Neutrophil (primary cell): ENCODE measurements around the gene TMX2.

ENCODE experiments used
- H3K27ac ChIP-seq: fragments of 200-600 bp; sonication (generic); 2 replicates; pipeline ENCODE4 v1.5.1; 2016; ENCODE audit warnings: mild to moderate bottlenecking, moderate library complexity
- H3K27me3 ChIP-seq: fragments of 200-600 bp; sonication (generic); 2 replicates; pipeline ENCODE4 v1.6.0; 2016; ENCODE audit warnings: mild to moderate bottlenecking
- H3K36me3 ChIP-seq: fragments of 200-600 bp; sonication (generic); 2 replicates; pipeline ENCODE4 v1.5.1; 2017
- H3K4me1 ChIP-seq, 2 experiments: fragments of 200-600 bp in 1 of 2; sonication (generic) in 1 of 2; 1 replicate in 1 of 2; 2 replicates in 1 of 2; pipeline versions ENCODE4 v1.5.1 to v1.6.1; 2013 to 2016; ENCODE audit warnings: low read depth in 1 of 2, low read length in 1 of 2, mild to moderate bottlenecking in 1 of 2, moderate library complexity in 1 of 2; ENCODE audit not compliant: control insufficient read depth in 1 of 2, insufficient read depth in 1 of 2
- H3K4me3 ChIP-seq, 2 experiments: fragments of 200-600 bp in 1 of 2; sonication (generic) in 1 of 2; 1 replicate in 1 of 2; 2 replicates in 1 of 2; pipeline ENCODE4 v1.5.1; 2013 to 2016; ENCODE audit warnings: low read depth in 1 of 2, low read length in 1 of 2, mild to moderate bottlenecking in 1 of 2, moderate library complexity in 1 of 2
- H3K9me3 ChIP-seq: fragments of 200-600 bp; sonication (generic); 2 replicates; pipeline ENCODE4 v1.5.1; 2016
- CTCF ChIP-seq: fragments of 200-600 bp; sonication (generic); IDR thresholded peaks from 2 replicates; pipeline ENCODE4 v1.5.1; 2016; ENCODE audit warnings: antibody characterized with exemption

The TMX2 gene, protein sequence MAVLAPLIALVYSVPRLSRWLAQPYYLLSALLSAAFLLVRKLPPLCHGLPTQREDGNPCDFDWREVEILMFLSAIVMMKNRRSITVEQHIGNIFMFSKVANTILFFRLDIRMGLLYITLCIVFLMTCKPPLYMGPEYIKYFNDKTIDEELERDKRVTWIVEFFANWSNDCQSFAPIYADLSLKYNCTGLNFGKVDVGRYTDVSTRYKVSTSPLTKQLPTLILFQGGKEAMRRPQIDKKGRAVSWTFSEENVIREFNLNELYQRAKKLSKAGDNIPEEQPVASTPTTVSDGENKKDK

GRCh38 chr11:57712256-57713150 lies at the start of gene TMX2:
Gene TMX2, plus strand, starts transcription at chr11:57712593. Its CDS starts 26 bp downstream, at chr11:57712619.
- peak within 1 kb of the TSS; percentile 90 to 99 for H3K4me3 ChIP-seq
- H3K36me3 ChIP-seq, result no peaks in the 10 kb centered on the region
- peak within 1 kb of the TSS; percentile 94 for H3K27ac ChIP-seq
- no peak for TF ChIP-seq CTCF
- no peaks in the 10 kb centered on the region for H3K27me3 ChIP-seq
- no peaks in the 10 kb centered on the region for H3K9me3 ChIP-seq
- peaks cover 22 to 24% of the 10 kb centered on the region in 2 experiments for H3K4me1 ChIP-seq

DNA sequence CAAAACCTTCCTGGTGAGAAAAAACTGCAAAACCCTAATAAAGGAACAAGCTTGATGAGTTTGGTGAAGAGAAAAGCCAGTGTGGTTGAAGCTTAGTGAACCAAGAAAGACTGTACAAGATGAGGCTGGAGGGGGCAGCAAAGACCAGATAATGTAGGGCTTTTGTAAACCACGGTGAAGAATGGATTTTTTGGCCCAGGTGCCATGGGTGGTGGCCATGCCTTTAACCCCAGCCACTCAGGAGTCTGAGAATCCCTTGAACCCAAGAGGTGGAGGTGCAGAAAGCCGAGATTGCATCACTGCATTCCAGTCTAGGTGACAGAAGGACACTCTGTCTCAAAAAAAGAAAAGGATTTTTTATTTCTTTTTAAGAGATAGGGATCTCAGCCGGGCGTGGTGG lies 49.5 kb upstream of the TMX2 start:
- TF ChIP-seq CTCF, result no peak
- H3K36me3 ChIP-seq, result peaks cover 36% of the 10 kb centered on the region

DNA sequence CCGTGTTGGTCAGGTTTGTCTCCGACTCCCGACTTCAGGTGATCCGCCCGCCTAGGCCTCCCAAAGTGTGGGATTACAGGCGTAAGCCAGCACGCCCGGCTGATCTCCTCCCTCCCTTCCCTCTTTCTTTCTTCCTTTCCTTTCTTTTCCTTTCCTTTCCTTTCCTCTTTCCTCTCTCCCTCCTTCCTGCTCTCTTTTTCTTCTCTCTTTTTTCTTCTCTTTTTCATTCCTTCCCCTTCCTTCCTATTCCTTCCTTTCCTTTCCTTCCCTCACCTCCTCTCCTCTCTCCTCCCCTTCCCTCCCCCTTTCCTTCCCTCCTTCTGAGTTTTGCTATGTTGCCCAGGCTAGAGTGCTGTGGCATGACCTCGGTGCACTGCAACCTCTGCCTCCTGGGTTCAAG lies 48.4 kb upstream of the TMX2 start:
- peaks cover 18 to 21% of the 10 kb centered on the region in 2 experiments for H3K4me1 ChIP-seq
- H3K4me3 ChIP-seq, result no peak overlapping the region
- H3K27ac ChIP-seq, result no peak overlapping the region
- TF ChIP-seq CTCF, result no peak
- H3K9me3 ChIP-seq, result no peaks in the 10 kb centered on the region
- H3K27me3 ChIP-seq, result no peaks in the 10 kb centered on the region
- peaks cover 36% of the 10 kb centered on the region for H3K36me3 ChIP-seq

More for the DNA sequence above, 49.5 kb upstream of the TMX2 start:
- Histone ChIP-seq H3K9me3 (no peaks in the 10 kb centered on the region), H3K4me3 (no peak overlapping the region), H3K27ac (no peak overlapping the region), H3K4me1 (peaks cover 20 to 22% of the 10 kb centered on the region in 2 experiments), H3K27me3 (no peaks in the 10 kb centered on the region)

DNA sequence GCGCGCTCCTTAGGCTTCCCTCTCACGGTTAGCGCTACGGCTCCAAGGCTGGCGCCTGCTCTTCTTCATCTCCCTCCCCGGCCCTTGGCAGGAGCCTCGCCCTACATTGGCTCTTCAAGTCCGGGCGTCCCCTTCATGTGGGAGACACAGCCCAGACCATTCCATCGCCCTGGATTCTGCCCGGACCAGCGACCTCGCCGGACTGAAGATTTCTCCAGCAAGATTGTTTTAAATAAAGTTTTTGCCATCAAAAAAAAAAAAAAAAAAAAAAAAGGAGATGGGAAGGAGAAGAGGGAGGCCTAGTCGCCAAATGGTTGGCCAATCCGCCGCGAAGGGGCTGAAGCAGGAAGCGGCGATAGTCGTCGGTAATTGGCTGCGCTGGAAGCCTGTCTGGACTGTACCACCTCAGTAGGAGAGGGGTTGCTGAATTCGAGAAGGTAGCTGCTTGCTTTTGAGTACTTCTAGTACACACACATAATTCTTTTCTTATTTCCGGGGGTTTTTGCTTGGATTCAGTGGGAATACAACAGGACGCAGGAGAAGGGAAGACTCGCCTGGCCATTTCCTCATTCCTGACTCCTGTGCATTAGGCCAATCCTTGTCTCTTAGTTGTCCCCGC lies 45.2 kb upstream of the TMX2 start:
- Histone ChIP-seq H3K4me3 (peak overlapping the region; percentile 67 to 99), H3K27ac (peak overlapping the region; percentile 99), H3K4me1 (peaks cover 26 to 35% of the 10 kb centered on the region in 2 experiments), H3K27me3 (no peaks in the 10 kb centered on the region), H3K9me3 (no peaks in the 10 kb centered on the region), H3K36me3 (peaks cover 9% of the 10 kb centered on the region)
- TF ChIP-seq CTCF, result no peak

DNA sequence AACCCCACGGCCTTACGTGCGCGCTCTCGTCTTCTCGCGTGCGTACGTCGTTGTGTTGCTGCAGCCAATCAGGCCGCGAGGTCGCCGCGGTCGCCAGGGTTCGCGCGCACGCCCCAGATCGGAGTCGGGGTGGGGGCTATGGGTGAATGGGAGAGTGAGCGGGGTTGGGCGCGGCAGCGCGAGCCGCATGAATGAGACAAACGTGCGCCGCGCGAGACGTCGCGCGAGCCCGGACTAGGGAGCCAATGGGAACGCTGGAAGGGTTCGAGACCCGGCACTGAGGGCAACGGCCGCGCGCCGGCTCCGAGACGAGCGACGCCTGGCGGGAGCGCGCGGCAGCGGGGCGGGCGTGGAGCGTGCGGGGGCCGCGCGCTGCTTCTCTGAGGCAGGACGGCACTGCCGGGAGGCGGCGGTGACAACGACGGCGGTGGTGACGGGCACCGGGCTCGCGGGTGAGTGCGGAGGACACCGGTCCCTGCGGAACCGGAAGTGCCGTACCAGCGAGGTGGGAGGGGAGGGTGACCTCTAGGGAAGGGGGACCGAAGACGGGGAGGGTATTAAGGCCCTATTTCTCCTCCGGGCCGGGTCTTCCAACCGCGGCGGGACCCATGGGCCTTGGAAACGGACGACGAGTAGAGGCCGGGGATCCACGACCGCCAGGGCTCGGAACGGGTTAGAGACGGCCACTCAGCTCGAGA lies 44.5 kb upstream of the TMX2 start, which contains the start of gene ZDHHC5:
ZDHHC5 (plus strand) TSS at position 379 of the 698 bp plus-strand sequence. CDS start 4,977 bp downstream, outside the sequence.
- peak within 1 kb of the TSS; percentile 67 to 99 for H3K4me3 ChIP-seq
- no peaks in the 10 kb centered on the region for H3K9me3 ChIP-seq
- peak; percentile 67 for TF ChIP-seq CTCF
- H3K36me3 ChIP-seq, result peaks cover 11% of the 10 kb centered on the region
- peaks cover 26 to 35% of the 10 kb centered on the region in 2 experiments for H3K4me1 ChIP-seq
- peak within 1 kb of the TSS; percentile 99 for H3K27ac ChIP-seq
- H3K27me3 ChIP-seq, result no peaks in the 10 kb centered on the region
